Tibial nerve (tissue), 3 donors: ENCODE results near the gene C7orf57.

ENCODE experiments used
- POLR2A ChIP-seq, 2 donors: fragments of 450-650 bp; IDR thresholded peaks; one replicate each; pipeline ENCODE4 v1.6.1; 2017; ENCODE audit warnings: antibody characterized with exemption in 2 of 2, mild to moderate bottlenecking in 2 of 2, moderate library complexity in 2 of 2
- TF ChIP-seq, protein P1 (sequence below), 5 experiments: fragments of 200-600 bp in 3 of 5; fragments of 450-650 bp in 2 of 5; sonication (generic) in 3 of 5; IDR thresholded peaks; one replicate each; pipeline ENCODE4 v1.5.1; 2016 to 2019; ENCODE audit warnings: antibody characterized with exemption in 5 of 5, mild to moderate bottlenecking in 3 of 5, moderate library complexity in 2 of 5

DNA sequence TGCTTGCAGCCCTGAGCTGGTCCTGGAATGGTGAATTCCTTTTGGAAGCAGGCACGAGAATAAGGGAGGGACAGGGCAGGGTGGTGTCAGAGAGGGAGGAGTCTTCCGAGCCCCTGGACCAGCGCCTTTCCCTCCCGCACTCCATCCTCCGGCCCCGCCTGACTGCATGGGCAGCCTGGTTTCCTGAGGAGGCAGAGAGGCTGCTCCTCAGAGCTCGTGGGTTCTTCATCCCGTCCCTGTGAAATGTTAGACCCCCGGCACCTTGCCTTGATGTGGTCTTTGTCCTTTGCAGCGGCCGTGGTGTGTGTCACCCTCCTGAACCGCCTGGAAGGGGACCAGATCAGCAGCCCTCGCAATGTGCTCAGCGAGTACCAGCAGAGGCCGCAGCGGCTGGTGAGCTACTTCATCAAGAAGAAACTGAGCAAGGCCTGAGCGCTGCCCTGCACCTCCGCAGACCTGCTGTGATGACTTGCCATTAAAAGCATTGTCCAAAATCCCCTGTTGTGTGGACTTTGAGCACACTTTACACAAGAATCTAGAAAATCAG, 72.7 kb downstream of the C7orf57 start:
- TF ChIP-seq, protein P1, sequence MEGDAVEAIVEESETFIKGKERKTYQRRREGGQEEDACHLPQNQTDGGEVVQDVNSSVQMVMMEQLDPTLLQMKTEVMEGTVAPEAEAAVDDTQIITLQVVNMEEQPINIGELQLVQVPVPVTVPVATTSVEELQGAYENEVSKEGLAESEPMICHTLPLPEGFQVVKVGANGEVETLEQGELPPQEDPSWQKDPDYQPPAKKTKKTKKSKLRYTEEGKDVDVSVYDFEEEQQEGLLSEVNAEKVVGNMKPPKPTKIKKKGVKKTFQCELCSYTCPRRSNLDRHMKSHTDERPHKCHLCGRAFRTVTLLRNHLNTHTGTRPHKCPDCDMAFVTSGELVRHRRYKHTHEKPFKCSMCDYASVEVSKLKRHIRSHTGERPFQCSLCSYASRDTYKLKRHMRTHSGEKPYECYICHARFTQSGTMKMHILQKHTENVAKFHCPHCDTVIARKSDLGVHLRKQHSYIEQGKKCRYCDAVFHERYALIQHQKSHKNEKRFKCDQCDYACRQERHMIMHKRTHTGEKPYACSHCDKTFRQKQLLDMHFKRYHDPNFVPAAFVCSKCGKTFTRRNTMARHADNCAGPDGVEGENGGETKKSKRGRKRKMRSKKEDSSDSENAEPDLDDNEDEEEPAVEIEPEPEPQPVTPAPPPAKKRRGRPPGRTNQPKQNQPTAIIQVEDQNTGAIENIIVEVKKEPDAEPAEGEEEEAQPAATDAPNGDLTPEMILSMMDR (IDR thresholded peaks at IDR 0.05): no peak
- no peak for TF ChIP-seq POLR2A (IDR thresholded peaks at IDR 0.05)
